Peyer's patch (tissue), 4 donors: Measurements from ENCODE around the gene APRT.
A peak's percentile ranks its signal among the peaks of the same experiment; 100 is the strongest.

Experiments used
- CTCF ChIP-seq, 6 experiments: fragments of 450-650 bp in 4 of 6; fragments of 200-600 bp in 2 of 6; sonication (generic) in 1 of 6; IDR thresholded peaks; one replicate each; pipeline ENCODE4 v1.5.1; 2017 to 2019; ENCODE audit warnings: antibody characterized with exemption in 6 of 6, mild to moderate bottlenecking in 3 of 6, moderate library complexity in 1 of 6
- POLR2A ChIP-seq, 2 donors: fragments of 450-650 bp; IDR thresholded peaks; one replicate each; pipeline ENCODE4 v1.5.1; 2017; ENCODE audit warnings: antibody characterized with exemption in 2 of 2, mild to moderate bottlenecking in 2 of 2, moderate library complexity in 2 of 2

GRCh38 chr16:88856828-88857727 is 45.4 kb upstream of the APRT start, which contains the start of the genes GALNS and TRAPPC2L:
- TF ChIP-seq CTCF (IDR thresholded peaks at IDR 0.05), result no peak
- TF ChIP-seq POLR2A (IDR thresholded peaks at IDR 0.05), result peak; percentile 88 to 90
